ENCODE measurements around the gene GPR87. TPM values are rescaled to one million over a fixed set of nuclear protein-coding genes. Genes with fewer than 3 reads are reported as not detected.

Gene GPR87
- total RNA-seq, 3 donors from 2014 or later (not counting 1 experiment from before 2014, with no cell fraction given), result not detected

GRCh38 chr3:151314137-151314536, 2.5 kb downstream of the GPR87 start:
- no peak for DNase-seq
- no peak overlapping the region for H3K4me3 Mint-ChIP-seq
- no peaks in the 10 kb centered on the region for H3K4me1 ChIP-seq (ENCODE audit: control insufficient read depth, insufficient read depth, low read length)
- no peaks in the 10 kb centered on the region for H3K4me1 Mint-ChIP-seq
- H3K36me3 ChIP-seq (ENCODE audit: control insufficient read depth, insufficient read depth, low read length), result no peaks in the 10 kb centered on the region
- TF ChIP-seq, protein P1, sequence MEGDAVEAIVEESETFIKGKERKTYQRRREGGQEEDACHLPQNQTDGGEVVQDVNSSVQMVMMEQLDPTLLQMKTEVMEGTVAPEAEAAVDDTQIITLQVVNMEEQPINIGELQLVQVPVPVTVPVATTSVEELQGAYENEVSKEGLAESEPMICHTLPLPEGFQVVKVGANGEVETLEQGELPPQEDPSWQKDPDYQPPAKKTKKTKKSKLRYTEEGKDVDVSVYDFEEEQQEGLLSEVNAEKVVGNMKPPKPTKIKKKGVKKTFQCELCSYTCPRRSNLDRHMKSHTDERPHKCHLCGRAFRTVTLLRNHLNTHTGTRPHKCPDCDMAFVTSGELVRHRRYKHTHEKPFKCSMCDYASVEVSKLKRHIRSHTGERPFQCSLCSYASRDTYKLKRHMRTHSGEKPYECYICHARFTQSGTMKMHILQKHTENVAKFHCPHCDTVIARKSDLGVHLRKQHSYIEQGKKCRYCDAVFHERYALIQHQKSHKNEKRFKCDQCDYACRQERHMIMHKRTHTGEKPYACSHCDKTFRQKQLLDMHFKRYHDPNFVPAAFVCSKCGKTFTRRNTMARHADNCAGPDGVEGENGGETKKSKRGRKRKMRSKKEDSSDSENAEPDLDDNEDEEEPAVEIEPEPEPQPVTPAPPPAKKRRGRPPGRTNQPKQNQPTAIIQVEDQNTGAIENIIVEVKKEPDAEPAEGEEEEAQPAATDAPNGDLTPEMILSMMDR (IDR thresholded peaks at IDR 0.05), result no peak
- no peak overlapping the region for H3K27ac Mint-ChIP-seq
- H3K4me3 ChIP-seq (ENCODE audit: low read length), result no peak overlapping the region
- H3K9me3 Mint-ChIP-seq, result no peaks in the 10 kb centered on the region
- H3K9me3 ChIP-seq (ENCODE audit: control insufficient read depth, insufficient read depth, low read length), result no peaks in the 10 kb centered on the region
- no peaks in the 10 kb centered on the region for H3K27me3 ChIP-seq (ENCODE audit: control insufficient read depth, insufficient read depth, low read length)
- no peak for ATAC-seq
- no peaks in the 10 kb centered on the region for H3K27me3 Mint-ChIP-seq (ENCODE audit: low read depth in 2 of 2)
- H3K36me3 Mint-ChIP-seq, result no peaks in the 10 kb centered on the region
- intact Hi-C loops (cut with micrococcal nuclease), result no loop called here
- 94% methylated on average over 1 of the region's 2 CpGs for WGBS (ENCODE audit: insufficient coverage)
- H3K27ac ChIP-seq (ENCODE audit: low read length), result no peak overlapping the region

DNA sequence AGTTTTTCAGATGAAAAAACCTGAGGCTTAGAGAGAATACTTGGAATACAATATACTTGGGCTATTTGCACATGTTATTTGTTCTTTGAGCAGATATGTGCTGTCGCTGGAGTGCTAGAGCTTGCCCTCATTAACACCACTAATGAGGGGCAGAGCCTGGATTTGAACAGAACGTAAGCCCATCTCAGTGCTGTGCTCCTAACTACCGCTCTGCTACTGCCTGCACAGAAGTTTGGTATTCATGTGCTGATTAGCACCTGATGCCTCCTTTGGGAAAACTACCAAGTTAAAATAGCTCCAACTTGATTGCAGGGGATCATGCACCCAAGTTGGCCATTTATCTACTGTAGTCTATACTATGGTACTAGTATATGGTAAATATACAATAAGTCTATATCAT, 3.6 kb downstream of the GPR87 start:
- 98% methylated on average over 3 of the region's 3 CpGs for WGBS (ENCODE audit: insufficient coverage)
- no peak overlapping the region for H3K27ac Mint-ChIP-seq
- no peaks in the 10 kb centered on the region for H3K4me1 Mint-ChIP-seq
- H3K27me3 Mint-ChIP-seq (ENCODE audit: low read depth in 2 of 2), result no peaks in the 10 kb centered on the region
- H3K27me3 ChIP-seq (ENCODE audit: control insufficient read depth, insufficient read depth, low read length), result no peaks in the 10 kb centered on the region
- H3K36me3 Mint-ChIP-seq, result no peaks in the 10 kb centered on the region
- ATAC-seq (no peak), DNase-seq (no peak)
- no peaks in the 10 kb centered on the region for H3K9me3 ChIP-seq (ENCODE audit: control insufficient read depth, insufficient read depth, low read length)
- no peaks in the 10 kb centered on the region for H3K4me1 ChIP-seq (ENCODE audit: control insufficient read depth, insufficient read depth, low read length)
- H3K4me3 ChIP-seq (ENCODE audit: low read length), result no peak overlapping the region
- no peak overlapping the region for H3K27ac ChIP-seq (ENCODE audit: low read length)
- intact Hi-C loops (cut with micrococcal nuclease), result no loop called here
- H3K9me3 Mint-ChIP-seq, result no peaks in the 10 kb centered on the region
- no peak overlapping the region for H3K4me3 Mint-ChIP-seq
- no peaks in the 10 kb centered on the region for H3K36me3 ChIP-seq (ENCODE audit: control insufficient read depth, insufficient read depth, low read length)
- TF ChIP-seq, protein P1 (IDR thresholded peaks at IDR 0.05), result no peak

GRCh38 chr3:151309566-151309965, 7.1 kb downstream of the GPR87 start:
- H3K36me3 Mint-ChIP-seq, result no peaks in the 10 kb centered on the region
- no peak overlapping the region for H3K4me3 Mint-ChIP-seq
- Histone ChIP-seq H3K27me3 (ENCODE audit: control insufficient read depth, insufficient read depth, low read length) (no peaks in the 10 kb centered on the region), H3K36me3 (ENCODE audit: control insufficient read depth, insufficient read depth, low read length) (no peaks in the 10 kb centered on the region), H3K4me3 (ENCODE audit: low read length) (no peak overlapping the region), H3K9me3 (ENCODE audit: control insufficient read depth, insufficient read depth, low read length) (no peaks in the 10 kb centered on the region), H3K27ac (ENCODE audit: low read length) (no peak overlapping the region), H3K4me1 (ENCODE audit: control insufficient read depth, insufficient read depth, low read length) (peaks cover 20% of the 10 kb centered on the region)
- DNase-seq (no peak), ATAC-seq (no peak)
- 97% methylated on average over 2 of the region's 2 CpGs for WGBS (ENCODE audit: insufficient coverage)
- intact Hi-C loops (cut with micrococcal nuclease), result no loop called here
- TF ChIP-seq, protein P1 (IDR thresholded peaks at IDR 0.05), result no peak
- H3K27ac Mint-ChIP-seq, result no peak overlapping the region
- H3K4me1 Mint-ChIP-seq, result peaks cover 31% of the 10 kb centered on the region in 2 donors
- no peaks in the 10 kb centered on the region for H3K27me3 Mint-ChIP-seq (ENCODE audit: low read depth in 2 of 2)
- no peaks in the 10 kb centered on the region for H3K9me3 Mint-ChIP-seq
